Activated T-cell treated with anti-CD3 and anti-CD28 coated beads, Interleukin-2, amount 50 U/mL, for 72 hours (primary cell): ENCODE data around the gene ACYP2. TPM values are rescaled to one million over a fixed set of nuclear protein-coding genes. Genes with fewer than 3 reads are reported as not detected.

Source experiments
- ATAC-seq, 2 donors: fragments of 150-1000 bp; cut with Tn5 transposase; replicated peaks in 1 of 2; 2 replicates each; pipeline ENCODE4 v1.10.0; 2021; ENCODE audit warnings: moderate library complexity in 2 of 2, mild to moderate bottlenecking in 1 of 2
- DNase-seq, 2 donors: peaks; one replicate each; pipeline ENCODE4 v3.0.0; 2021 to 2022; ENCODE audit warnings: mixed read lengths in 1 of 2
- H3K27ac Mint-ChIP-seq: one replicate; pipeline ENCODE4 v1.8.0; 2022; ENCODE audit warnings: mild to moderate bottlenecking, moderate library complexity, mixed read lengths
- H3K27me3 Mint-ChIP-seq: one replicate; pipeline ENCODE4 v1.8.0; 2022; ENCODE audit warnings: low read depth, mixed read lengths
- H3K36me3 Mint-ChIP-seq, 2 donors: one replicate each; pipeline ENCODE4 v1.8.0; 2022; ENCODE audit warnings: mixed read lengths in 2 of 2, mild to moderate bottlenecking in 1 of 2; ENCODE audit not compliant: insufficient read depth in 2 of 2
- H3K4me1 Mint-ChIP-seq: one replicate; pipeline ENCODE4 v1.8.0; 2022; ENCODE audit warnings: low read depth, mixed read lengths
- H3K4me3 Mint-ChIP-seq, 2 donors: one replicate each; pipeline ENCODE4 v1.8.0; 2022; ENCODE audit warnings: mild to moderate bottlenecking in 2 of 2, mixed read lengths in 2 of 2, moderate library complexity in 2 of 2
- H3K9me3 Mint-ChIP-seq, 2 donors: one replicate each; pipeline ENCODE4 v1.8.0; 2022; ENCODE audit warnings: mixed read lengths in 2 of 2
- total RNA-seq, 2 donors: library from RNA; stranded (reverse); gene quantifications; one replicate each; pipeline ENCODE4 v1.2.3, GENCODE V29; 2022

ACYP2 gene
- total RNA-seq, 2 donors from 2014 or later: 9.6 to 10.8 TPM

GRCh38 chr2:54187331-54187730 is 71.9 kb downstream of the ACYP2 start:
- H3K27me3 Mint-ChIP-seq: no peaks in the 10 kb centered on the region
- no peak overlapping the region for H3K4me3 Mint-ChIP-seq
- DNase-seq (no peak), ATAC-seq (no peak)
- no peaks in the 10 kb centered on the region for H3K36me3 Mint-ChIP-seq
- no peaks in the 10 kb centered on the region for H3K9me3 Mint-ChIP-seq
- no peak overlapping the region for H3K27ac Mint-ChIP-seq
- H3K4me1 Mint-ChIP-seq: no peaks in the 10 kb centered on the region

DNA sequence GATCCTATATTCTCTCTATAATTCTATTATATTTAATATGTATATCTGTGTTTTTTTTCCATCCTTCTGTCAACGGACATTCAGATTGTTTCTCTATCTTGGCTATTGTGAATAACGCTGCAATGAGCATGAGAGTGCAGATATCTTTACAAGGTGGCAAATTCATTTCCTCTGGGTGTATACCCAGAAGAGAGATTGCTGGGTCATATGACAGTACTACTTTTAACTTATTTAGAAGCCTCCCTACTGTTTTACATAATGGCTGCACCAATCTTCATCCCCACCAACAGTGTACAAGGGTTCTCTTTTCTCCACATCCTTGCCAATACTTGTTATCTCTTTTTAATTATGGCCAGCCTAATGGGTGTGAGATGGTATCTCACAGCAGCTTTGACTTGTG is 74.1 kb downstream of the ACYP2 start:
- H3K4me1 Mint-ChIP-seq: no peaks in the 10 kb centered on the region
- DNase-seq (no peak), ATAC-seq (no peak)
- H3K36me3 Mint-ChIP-seq: no peaks in the 10 kb centered on the region
- H3K27ac Mint-ChIP-seq: no peak overlapping the region
- no peaks in the 10 kb centered on the region for H3K27me3 Mint-ChIP-seq
- H3K9me3 Mint-ChIP-seq: no peaks in the 10 kb centered on the region
- no peak overlapping the region for H3K4me3 Mint-ChIP-seq

GRCh38 chr2:54191361-54192135 is 76.1 kb downstream of the ACYP2 start:
- DNase-seq (no peak), ATAC-seq (no peak)
- Mint-ChIP-seq H3K4me3 (no peak overlapping the region), H3K27ac (no peak overlapping the region), H3K36me3 (no peaks in the 10 kb centered on the region), H3K9me3 (no peaks in the 10 kb centered on the region), H3K4me1 (no peaks in the 10 kb centered on the region), H3K27me3 (no peaks in the 10 kb centered on the region)

DNA sequence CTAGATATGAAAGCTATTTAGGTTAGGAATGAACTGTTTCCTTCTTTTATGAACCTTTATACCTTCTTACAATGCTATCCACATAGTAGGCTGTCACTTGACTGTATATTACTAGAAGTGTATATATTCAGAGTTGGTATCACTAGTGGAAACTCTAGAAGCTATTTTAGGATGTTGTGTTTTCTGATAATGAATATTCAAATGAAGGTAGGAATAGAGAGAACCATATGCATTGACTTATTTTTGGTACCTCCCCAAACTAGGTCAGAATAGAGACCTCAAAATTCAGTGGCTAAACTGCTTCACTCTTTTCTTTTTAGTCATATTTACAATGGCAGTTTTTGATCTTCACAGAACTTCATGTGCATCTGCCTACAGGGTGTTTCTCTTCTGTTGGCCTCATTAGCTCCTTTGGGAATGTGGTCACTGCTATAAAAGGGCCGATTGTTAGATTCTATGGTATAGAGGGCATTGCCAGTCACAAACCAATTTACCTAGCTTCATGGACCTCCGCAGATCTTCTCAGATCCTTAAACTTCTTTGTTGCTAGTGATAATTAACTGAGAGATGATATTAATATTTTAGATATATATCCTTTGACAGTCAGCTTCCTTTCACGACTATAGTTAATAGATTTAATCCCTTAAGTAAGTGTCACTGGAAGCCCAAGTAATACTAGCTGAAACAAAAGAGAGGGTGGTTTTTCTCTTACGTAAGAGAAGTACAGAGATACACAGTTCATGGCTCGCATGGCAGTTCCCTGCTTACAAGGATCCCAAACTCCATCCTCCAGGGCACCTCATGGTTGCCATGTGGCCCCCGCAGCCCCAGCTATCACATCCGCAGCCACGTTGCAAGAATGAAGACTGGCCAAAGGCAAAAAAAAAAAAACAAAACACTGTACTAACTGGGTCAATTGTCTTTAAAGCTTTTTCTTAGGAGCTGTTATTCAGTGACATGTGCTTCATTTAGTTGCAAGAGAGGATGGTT is 79.6 kb downstream of the ACYP2 start:
- Mint-ChIP-seq H3K4me3 (no peak overlapping the region), H3K36me3 (no peaks in the 10 kb centered on the region), H3K9me3 (no peaks in the 10 kb centered on the region), H3K4me1 (no peaks in the 10 kb centered on the region), H3K27me3 (no peaks in the 10 kb centered on the region), H3K27ac (no peak overlapping the region)
- ATAC-seq (no peak), DNase-seq (no peak)

- H3K4me3 Mint-ChIP-seq: no peak overlapping the region
- no peak for ATAC-seq
- no peaks in the 10 kb centered on the region for H3K9me3 Mint-ChIP-seq
- H3K36me3 Mint-ChIP-seq: no peaks in the 10 kb centered on the region
- no peak overlapping the region for H3K27ac Mint-ChIP-seq
- H3K27me3 Mint-ChIP-seq: no peaks in the 10 kb centered on the region
- no peak for DNase-seq
- no peaks in the 10 kb centered on the region for H3K4me1 Mint-ChIP-seq
Observed at GRCh38 chr2:54196646-54197045, 81.2 kb downstream of the ACYP2 start.

DNA sequence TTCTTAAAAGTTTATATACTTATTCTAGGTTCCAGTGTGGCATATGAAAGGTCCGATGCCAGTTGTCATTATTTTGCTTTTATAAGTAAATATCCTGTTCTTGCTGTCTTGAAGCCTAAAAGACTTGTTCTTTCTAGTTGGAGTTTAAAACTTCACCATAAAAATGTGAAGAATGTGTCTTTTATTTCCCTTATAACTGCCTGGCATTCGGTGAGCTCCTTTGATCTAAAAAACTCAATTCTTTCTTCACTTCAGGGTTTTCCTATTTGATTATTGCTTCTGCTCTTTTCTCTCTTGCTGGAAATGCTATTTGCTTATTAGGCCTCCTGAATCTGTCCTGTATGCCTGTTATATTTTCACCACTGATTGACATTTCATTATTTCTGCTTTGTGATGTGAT is 89.1 kb downstream of the ACYP2 start:
- H3K27ac Mint-ChIP-seq: no peak overlapping the region
- H3K36me3 Mint-ChIP-seq: no peaks in the 10 kb centered on the region
- no peaks in the 10 kb centered on the region for H3K27me3 Mint-ChIP-seq
- no peak overlapping the region for H3K4me3 Mint-ChIP-seq
- ATAC-seq: no peak
- peaks cover 6% of the 10 kb centered on the region for H3K4me1 Mint-ChIP-seq
- no peak for DNase-seq
- no peaks in the 10 kb centered on the region for H3K9me3 Mint-ChIP-seq

- no peak overlapping the region for H3K4me3 Mint-ChIP-seq
- no peaks in the 10 kb centered on the region for H3K36me3 Mint-ChIP-seq
- H3K27me3 Mint-ChIP-seq: no peaks in the 10 kb centered on the region
- ATAC-seq: no peak
- no peaks in the 10 kb centered on the region for H3K9me3 Mint-ChIP-seq
- DNase-seq: no peak
- peaks cover 6% of the 10 kb centered on the region for H3K4me1 Mint-ChIP-seq
- H3K27ac Mint-ChIP-seq: no peak overlapping the region
Observed at GRCh38 chr2:54206596-54206995, 91.2 kb downstream of the ACYP2 start.

- ATAC-seq (no peak), DNase-seq (no peak)
- Mint-ChIP-seq H3K27me3 (no peaks in the 10 kb centered on the region), H3K27ac (no peak overlapping the region), H3K4me1 (peaks cover 6% of the 10 kb centered on the region), H3K4me3 (no peak overlapping the region), H3K9me3 (no peaks in the 10 kb centered on the region), H3K36me3 (no peaks in the 10 kb centered on the region)
Observed at GRCh38 chr2:54207666-54208195, 92.3 kb downstream of the ACYP2 start.

DNA sequence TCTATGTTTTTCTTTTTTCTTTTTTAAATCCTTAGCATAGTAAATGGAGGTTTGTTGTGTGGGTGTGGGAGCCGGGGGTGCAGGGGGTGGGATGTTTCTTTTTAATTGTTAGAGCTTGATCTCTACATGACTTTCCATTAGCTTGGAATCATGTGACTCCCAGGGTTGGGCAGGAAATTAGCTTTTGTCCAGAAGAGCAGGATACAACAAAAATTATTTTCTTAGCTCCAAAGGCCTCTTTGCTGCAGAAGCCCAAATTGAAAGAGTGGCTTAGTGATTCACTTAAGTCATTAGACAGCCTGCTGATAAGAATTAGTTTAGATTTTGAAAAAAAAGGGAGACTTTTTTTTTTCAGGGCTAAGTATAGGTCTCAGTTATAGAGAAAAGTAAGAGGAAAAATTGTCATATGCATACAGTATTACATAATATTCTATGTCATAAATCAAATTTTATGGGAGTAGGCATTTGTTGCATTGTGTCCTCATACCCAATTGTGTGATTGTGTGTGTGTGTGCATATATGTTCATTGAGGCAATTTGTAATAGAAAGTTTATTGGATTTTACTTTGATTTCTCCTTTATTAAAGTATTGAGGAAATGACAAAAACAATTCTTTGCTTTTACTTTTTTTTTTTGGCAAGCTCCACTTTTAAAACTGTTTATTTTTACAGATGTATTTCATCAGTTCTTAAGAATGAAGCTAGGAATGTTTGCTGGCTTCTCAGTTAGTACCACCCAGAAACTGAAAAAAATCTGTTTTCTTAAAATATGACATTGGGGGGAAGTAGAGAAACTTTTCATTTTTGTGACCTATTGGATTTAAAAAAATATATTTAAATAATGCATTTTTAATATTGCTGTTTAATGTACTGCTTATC is 93.2 kb downstream of the ACYP2 start:
- H3K27me3 Mint-ChIP-seq: no peaks in the 10 kb centered on the region
- H3K9me3 Mint-ChIP-seq: peaks cover 0 to 2% of the 10 kb centered on the region in 2 donors
- H3K4me3 Mint-ChIP-seq: no peak overlapping the region
- H3K36me3 Mint-ChIP-seq: no peaks in the 10 kb centered on the region
- H3K27ac Mint-ChIP-seq: no peak overlapping the region
- peaks cover 6% of the 10 kb centered on the region for H3K4me1 Mint-ChIP-seq
- no peak for DNase-seq
- ATAC-seq: no peak

GRCh38 chr2:54209379-54209778 is 94.0 kb downstream of the ACYP2 start:
- Mint-ChIP-seq H3K27me3 (no peaks in the 10 kb centered on the region), H3K4me1 (peaks cover 6% of the 10 kb centered on the region), H3K36me3 (peaks cover 0 to 2% of the 10 kb centered on the region in 2 donors), H3K9me3 (peaks cover 2 to 3% of the 10 kb centered on the region in 2 donors), H3K27ac (no peak overlapping the region), H3K4me3 (no peak overlapping the region)
- DNase-seq (no peak), ATAC-seq (no peak)

DNA sequence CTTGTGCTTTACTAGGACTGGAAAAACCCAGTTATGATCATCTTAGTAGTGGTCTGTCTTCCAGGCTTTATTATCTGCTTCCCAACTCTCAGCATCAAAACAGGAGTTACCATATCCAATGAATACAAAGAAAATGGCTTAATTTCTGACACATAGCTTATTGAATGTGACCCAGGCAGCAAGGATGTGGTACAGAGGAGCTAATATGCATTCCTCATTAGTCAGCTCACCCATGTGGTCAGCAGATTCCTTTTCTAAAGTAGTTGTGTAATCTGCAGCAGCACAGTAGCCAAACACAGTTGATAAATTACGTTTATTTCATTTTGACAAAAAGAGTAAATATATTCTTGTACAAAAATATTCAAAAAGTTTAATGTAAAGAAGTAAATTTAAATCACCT is 97.0 kb downstream of the ACYP2 start:
- no peak for ATAC-seq
- no peak overlapping the region for H3K4me3 Mint-ChIP-seq
- no peaks in the 10 kb centered on the region for H3K27me3 Mint-ChIP-seq
- no peak for DNase-seq
- peaks cover 5 to 6% of the 10 kb centered on the region in 2 donors for H3K9me3 Mint-ChIP-seq
- no peaks in the 10 kb centered on the region for H3K4me1 Mint-ChIP-seq
- no peak overlapping the region for H3K27ac Mint-ChIP-seq
- peaks cover 0 to 7% of the 10 kb centered on the region in 2 donors for H3K36me3 Mint-ChIP-seq

DNA sequence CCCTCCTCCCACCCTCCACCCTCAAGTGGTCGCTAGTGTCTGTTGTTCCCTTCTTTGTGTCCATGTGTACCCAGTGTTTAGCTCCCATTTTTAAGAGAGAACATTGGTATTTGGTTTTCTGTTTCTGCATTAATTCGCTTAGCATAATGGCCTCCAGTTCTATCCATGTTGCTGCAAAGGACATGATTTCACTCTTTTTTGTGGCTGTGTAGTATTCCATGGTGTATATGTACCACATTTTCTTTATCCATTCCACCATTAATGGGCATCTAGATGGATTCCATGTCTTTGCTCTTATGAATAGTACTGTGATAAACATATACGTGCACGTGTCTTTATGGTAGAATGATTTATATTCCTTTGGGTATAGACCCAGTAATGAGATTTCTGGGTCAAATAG is 97.7 kb downstream of the ACYP2 start:
- H3K36me3 Mint-ChIP-seq: peaks cover 0 to 7% of the 10 kb centered on the region in 2 donors
- peaks cover 5 to 6% of the 10 kb centered on the region in 2 donors for H3K9me3 Mint-ChIP-seq
- ATAC-seq: no peak
- H3K27ac Mint-ChIP-seq: no peak overlapping the region
- H3K4me1 Mint-ChIP-seq: no peaks in the 10 kb centered on the region
- H3K27me3 Mint-ChIP-seq: no peaks in the 10 kb centered on the region
- H3K4me3 Mint-ChIP-seq: no peak overlapping the region
- no peak for DNase-seq
